H1 (cell line): ENCODE data around the gene GGN. TPM values are rescaled to one million over a fixed set of nuclear protein-coding genes. Genes with fewer than 3 reads are reported as not detected.
A peak's percentile ranks its signal among the peaks of the same experiment; 100 is the strongest.

Experiments
- CTCF ChIA-PET: fragments of 300-600 bp; sonication (Branson Sonifier 250); formaldehyde crosslinking; loops from one replicate; lab custom pipeline; 2021; ENCODE audit not compliant: partially characterized antibody; lab: Charles Lee
- POLR2A ChIA-PET: fragments of 300-600 bp; sonication (Branson Sonifier 250); formaldehyde crosslinking; loops from one replicate; lab custom pipeline; 2021; ENCODE audit warnings: inconsistent platforms; ENCODE audit not compliant: partially characterized antibody; lab: Charles Lee
- DNase-seq, 2 experiments: peaks; one replicate each; pipeline versions ENCODE4 v3.0.0 to v3.0.0-alpha.2; 2010 to 2022; ENCODE audit warnings: low spot score in 2 of 2, low read depth in 1 of 2, mixed read lengths in 1 of 2
- FAIRE-seq: peaks from 2 replicates; lab custom pipeline; 2011; peaks lifted over from hg19 to GRCh38; lab: Jason Lieb, UNC
- H2AFZ ChIP-seq: 2 replicates; pipeline ENCODE4 v1.8.1; 2012; ENCODE audit warnings: low read length, inconsistent platforms
- H2AK5ac ChIP-seq: 2 replicates; pipeline ENCODE4 v1.6.1; 2013; ENCODE audit warnings: low read depth, low read length
- H2BK120ac ChIP-seq: replicated peaks from 2 replicates; pipeline ENCODE3; 2013; ENCODE audit warnings: low read depth, low read length, inconsistent platforms
- H2BK12ac ChIP-seq: 2 replicates; pipeline ENCODE4 v1.6.1; 2013; ENCODE audit warnings: low read depth, low read length
- H2BK15ac ChIP-seq: 2 replicates; pipeline ENCODE4 v1.6.1; 2013; ENCODE audit warnings: low read length
- H2BK20ac ChIP-seq: 2 replicates; pipeline ENCODE4 v1.6.1; 2013; ENCODE audit warnings: low read length
- H2BK5ac ChIP-seq: 2 replicates; pipeline ENCODE4 v1.6.1; 2013; ENCODE audit warnings: low read depth, low read length
- H3K14ac ChIP-seq: 2 replicates; pipeline ENCODE4 v1.6.1; 2013; ENCODE audit warnings: inconsistent platforms; ENCODE audit not compliant: insufficient read length
- H3K18ac ChIP-seq: 2 replicates; pipeline ENCODE4 v1.6.1; 2013; ENCODE audit warnings: low read length; ENCODE audit errors: extremely low read depth
- H3K23ac ChIP-seq: 2 replicates; pipeline ENCODE4 v1.6.1; 2013; ENCODE audit warnings: inconsistent platforms; ENCODE audit not compliant: insufficient read length
- H3K23me2 ChIP-seq: 2 replicates; pipeline ENCODE4 v1.6.1; 2013; ENCODE audit warnings: low read depth, low read length
- H3K27ac ChIP-seq: 2 replicates; pipeline ENCODE4 v1.6.1; 2011; ENCODE audit warnings: low read depth, low read length, inconsistent platforms
- H3K27me3 ChIP-seq, 4 experiments: replicated peaks in 1 of 4; 1 replicate in 1 of 4; 2 replicates in 3 of 4; pipeline versions ENCODE4 v1.6.1 to v1.8.1; 2011 to 2013; ENCODE audit warnings: low read length in 3 of 4, mild to moderate bottlenecking in 3 of 4, inconsistent platforms in 2 of 4, mixed read lengths in 2 of 4, moderate library complexity in 1 of 4; ENCODE audit not compliant: control insufficient read depth in 3 of 4, insufficient read depth in 3 of 4; ENCODE audit errors: extremely low read depth in 1 of 4
- H3K36me3 ChIP-seq, 4 experiments: 2 replicates each; pipeline versions ENCODE4 v1.6.1 to v1.8.1; 2011 to 2013; ENCODE audit warnings: mild to moderate bottlenecking in 4 of 4, low read length in 3 of 4, moderate library complexity in 2 of 4, control low read depth in 1 of 4, inconsistent platforms in 1 of 4; ENCODE audit not compliant: insufficient read depth in 4 of 4, control insufficient read depth in 2 of 4
- H3K4ac ChIP-seq: replicated peaks from 2 replicates; pipeline ENCODE3; 2013; ENCODE audit warnings: low read length, low read depth, mixed read lengths, inconsistent platforms; ENCODE audit not compliant: insufficient read length
- H3K4me1 ChIP-seq, 4 experiments: replicated peaks in 1 of 4; 1 replicate in 1 of 4; 2 replicates in 3 of 4; pipeline versions ENCODE4 v1.6.1 to v1.8.1; 2011 to 2013; ENCODE audit warnings: low read length in 3 of 4, inconsistent platforms in 2 of 4, mixed read lengths in 1 of 4; ENCODE audit not compliant: insufficient read depth in 4 of 4, control insufficient read depth in 3 of 4
- H3K4me2 ChIP-seq, 2 experiments: 2 replicates each; pipeline versions ENCODE4 v1.6.1 to v1.8.1; 2011 to 2013; ENCODE audit warnings: low read depth in 2 of 2, low read length in 2 of 2, control low read depth in 1 of 2, inconsistent platforms in 1 of 2, mild to moderate bottlenecking in 1 of 2; ENCODE audit not compliant: insufficient read depth in 1 of 2
- H3K4me3 ChIP-seq, 4 experiments: fragments of 200-600, 300-600 bp in 1 of 4; sonication (generic), shearing (Covaris generic), sonication (Bioruptor Twin) in 1 of 4; 2 replicates each; pipeline versions ENCODE4 v1.5.1 to v1.8.1; 2011 to 2016; ENCODE audit warnings: low read length in 4 of 4, low read depth in 3 of 4, control low read depth in 2 of 4, inconsistent platforms in 2 of 4, mild to moderate bottlenecking in 2 of 4, mixed read lengths in 1 of 4, moderate library complexity in 1 of 4; ENCODE audit not compliant: insufficient read depth in 2 of 4; ENCODE audit errors: extremely low read depth in 1 of 4
- H3K56ac ChIP-seq: replicated peaks from 2 replicates; pipeline ENCODE3; 2013; ENCODE audit warnings: low read depth, mild to moderate bottlenecking, mixed read lengths, low read length, inconsistent platforms; ENCODE audit not compliant: insufficient read length
- H3K79me1 ChIP-seq: 2 replicates; pipeline ENCODE4 v1.6.1; 2013; ENCODE audit warnings: low read depth, low read length, control low read depth
- H3K79me2 ChIP-seq, 2 experiments: 2 replicates each; pipeline versions ENCODE4 v1.6.1 to v1.8.1; 2012 to 2013; ENCODE audit warnings: low read length in 2 of 2, mild to moderate bottlenecking in 2 of 2, inconsistent platforms in 1 of 2; ENCODE audit not compliant: insufficient read depth in 2 of 2, control insufficient read depth in 1 of 2
- H3K9ac ChIP-seq, 4 experiments: replicated peaks in 1 of 4; 1 replicate in 1 of 4; 2 replicates in 3 of 4; pipeline versions ENCODE4 v1.6.1 to v1.8.1; 2011 to 2013; ENCODE audit warnings: low read depth in 3 of 4, low read length in 3 of 4, control low read depth in 2 of 4, mild to moderate bottlenecking in 2 of 4, moderate library complexity in 2 of 4, inconsistent platforms in 1 of 4; ENCODE audit errors: extremely low read depth in 1 of 4
- H3K9me3 ChIP-seq, 2 experiments: 2 replicates each; pipeline versions ENCODE4 v1.6.1 to v1.8.1; 2012 to 2013; ENCODE audit warnings: mild to moderate bottlenecking in 2 of 2, moderate library complexity in 2 of 2, control low read depth in 1 of 2, inconsistent platforms in 1 of 2, low read depth in 1 of 2, low read length in 1 of 2, mixed read lengths in 1 of 2; ENCODE audit not compliant: insufficient read depth in 2 of 2
- H4K20me1 ChIP-seq, 2 experiments: replicated peaks in 1 of 2; 2 replicates each; pipeline versions ENCODE3 to v1.8.1; 2011 to 2013; ENCODE audit warnings: inconsistent platforms in 2 of 2, low read length in 2 of 2, mild to moderate bottlenecking in 1 of 2; ENCODE audit not compliant: insufficient read depth in 2 of 2, control insufficient read depth in 1 of 2
- H4K5ac ChIP-seq: 2 replicates; pipeline ENCODE4 v1.6.1; 2013; ENCODE audit warnings: low read length, low read depth, mixed read lengths, inconsistent platforms; ENCODE audit not compliant: insufficient read length
- H4K8ac ChIP-seq: 2 replicates; pipeline ENCODE4 v1.8.0; 2013; ENCODE audit warnings: mild to moderate bottlenecking, moderate library complexity, low read length, inconsistent platforms; ENCODE audit not compliant: insufficient read depth; ENCODE audit errors: extremely low read depth
- H4K91ac ChIP-seq: replicated peaks from 2 replicates; pipeline ENCODE3; 2013; ENCODE audit warnings: low read length, mixed read lengths, inconsistent platforms; ENCODE audit not compliant: insufficient read length
- GABPA ChIP-seq: IDR thresholded peaks from 2 replicates; pipeline ENCODE4 v1.6.1; 2011; ENCODE audit warnings: mild to moderate bottlenecking, low read length, moderate library complexity, borderline replicate concordance; ENCODE audit not compliant: insufficient read depth
- JUN ChIP-seq: IDR thresholded peaks from 2 replicates; pipeline ENCODE4 v1.6.1; 2011; ENCODE audit warnings: low read depth, mild to moderate bottlenecking, improper control_type of control experiment, low read length
- SAP30 ChIP-seq: fragments of 300-600 bp; sonication (generic); IDR thresholded peaks from 2 replicates; pipeline ENCODE4 v1.7.1; 2012; ENCODE audit warnings: low read length, moderate library complexity, mild to moderate bottlenecking, inconsistent platforms; ENCODE audit not compliant: insufficient read depth, insufficient replicate concordance
- SRF ChIP-seq: IDR thresholded peaks from 2 replicates; pipeline ENCODE4 v1.6.1; 2011; ENCODE audit warnings: mild to moderate bottlenecking, low read depth, low read length, moderate library complexity
- TAF7 ChIP-seq: optimal IDR thresholded peaks from 2 replicates; pipeline ENCODE3; 2011; ENCODE audit warnings: low read depth, mild to moderate bottlenecking, inconsistent platforms, low read length, moderate library complexity, borderline replicate concordance
- TCF12 ChIP-seq: IDR thresholded peaks from 2 replicates; pipeline ENCODE4 v1.6.1; 2011; ENCODE audit warnings: low read depth, mild to moderate bottlenecking, low read length
- TEAD4 ChIP-seq: IDR thresholded peaks from 2 replicates; pipeline ENCODE4 v1.6.1; 2012; ENCODE audit warnings: low read depth, low read length, inconsistent platforms, mixed read lengths
- USF2 ChIP-seq: IDR thresholded peaks from 2 replicates; pipeline ENCODE4 v1.6.1; 2011; ENCODE audit warnings: low read length, improper control_type of control experiment
- ZNF274 ChIP-seq: IDR thresholded peaks from 2 replicates; pipeline ENCODE4 v1.7.0; 2012; ENCODE audit warnings: low read length, borderline replicate concordance; ENCODE audit errors: extremely low read depth
- WGBS, 2 experiments: shearing (Covaris generic) in 1 of 2; methylation state at CpG; one replicate each; pipeline versions ENCODE4 v1.1.6 to v1.1.7; 2013 to 2015; ENCODE audit warnings: low lambda C conversion rate in 2 of 2, mixed read lengths in 2 of 2, inconsistent platforms in 1 of 2, low coverage in 1 of 2, missing lambda C conversion rate in 1 of 2; ENCODE audit not compliant: insufficient replicate concordance in 2 of 2, insufficient coverage in 1 of 2, insufficient read length in 1 of 2; ENCODE audit errors: extremely low coverage in 1 of 2, missing lambda C conversion rate in 1 of 2; 5-methylcytosine and 5-hydroxymethylcytosine counted together
- polyA plus RNA-seq, 7 experiments: library from polyadenylated mRNA; depleted of rRNA in 3 of 7; stranded (reverse) in 5 of 7; unstranded in 2 of 7; fragments of >200 nt in 5 of 7; fragments of 200-250 nt in 2 of 7; gene quantifications; 1 replicate in 5 of 7; 2 replicates in 1 of 7; 4 replicates in 1 of 7; pipeline versions ENCODE4 v1.2.1 to v1.2.3, GENCODE V29; 2011 to 2013; ENCODE audit warnings: missing spikeins in 2 of 7, mixed read lengths in 2 of 7
- total RNA-seq: library from RNA; stranded (reverse); fragmentation: NEBNext Ultra II Directional; extraction: Animal tissue kit (Norgen Biotek cat#: 25700); gene quantifications from 2 replicates; pipeline ENCODE4 v1.2.1, GENCODE V29; 2021

GGN gene
- total and polyA plus RNA-seq, 2 of the 8 experiments (the other 6 are each of a cell fraction or from before 2014, with no cell fraction given), result 0.47 to 1.2 TPM

GRCh38 chr19:38362076-38362945 is 25.5 kb downstream of the GGN start:
- FAIRE-seq (peak; percentile 39), DNase-seq (peak; percentile 71 to 99)
- no peak overlapping the region; the same call in 1 of the 2 replicates for H3K27ac ChIP-seq
- ChIA-PET POLR2A (interaction anchor here (0.7 to 2.8 kb wide), 8 partner anchors 10 to 58 kb away, joined by 3 to 9 read pairs (median 4); partner anchors contain the start of genes C19orf33 and PSMD8), CTCF (interaction anchor here (0.6 to 2.4 kb wide), 6 partner anchors 11 to 126 kb away, joined by 3 to 14 read pairs (median 4); partner anchors contain the start of gene C19orf33)
- no peak overlapping the region for H3K14ac ChIP-seq
- H4K91ac ChIP-seq, result no peak overlapping the region
- H2AK5ac ChIP-seq, result no peak overlapping the region
- H3K4me1 ChIP-seq, result peaks cover 0 to 5% (median 2%) of the 10 kb centered on the region in 4 experiments; a peak in 3 of 7 replicates
- H2BK5ac ChIP-seq, result peak overlapping the region; percentile 89
- peak overlapping the region; percentile 79 for H2BK120ac ChIP-seq
- WGBS, 2 experiments, result 4% methylated on average over 63 of the region's 68 CpGs; no CpG with 5 or more reads in 1 of the 2 experiments
- peak overlapping the region; percentile 95; the same call in 1 of the 2 replicates for H3K18ac ChIP-seq
- peaks cover 8% of the 10 kb centered on the region; the same call in 1 of the 2 replicates for H3K23me2 ChIP-seq
- H3K4ac ChIP-seq, result no peak overlapping the region
- peak overlapping the region in 3 of 4 experiments; percentile 26 to 42 (median 33); a peak in 3 of 7 replicates for H3K9ac ChIP-seq
- no peak overlapping the region for H2AFZ ChIP-seq
- peak overlapping the region; percentile 85 for H4K8ac ChIP-seq
- peaks cover 3 to 9% of the 10 kb centered on the region in 2 experiments; a peak in 2 of 4 replicates for H3K9me3 ChIP-seq
- peaks cover 0 to 2% of the 10 kb centered on the region in 2 experiments for H4K20me1 ChIP-seq
- H3K27me3 ChIP-seq, result peaks cover 4 to 25% (median 19%) of the 10 kb centered on the region in 4 experiments
- H2BK15ac ChIP-seq, result no peak overlapping the region
- peak overlapping the region; percentile 56 to 70 (median 60) for H3K4me3 ChIP-seq
- no peaks in the 10 kb centered on the region for H3K79me1 ChIP-seq
- H4K5ac ChIP-seq, result peak overlapping the region; percentile 92
- H2BK12ac ChIP-seq, result peak overlapping the region; percentile 29; the same call in 1 of the 2 replicates
- no peak overlapping the region for H2BK20ac ChIP-seq
- peak overlapping the region; percentile 46 for H3K56ac ChIP-seq
- H3K36me3 ChIP-seq, result no peaks in the 10 kb centered on the region
- H3K4me2 ChIP-seq, result peak overlapping the region; percentile 71 to 76
- H3K23ac ChIP-seq, result no peak overlapping the region
- H3K79me2 ChIP-seq, result no peaks in the 10 kb centered on the region
- TF ChIP-seq SAP30 (peak; percentile 58), GABPA (no peak), TAF7 (peak; percentile 63), ZNF274 (no peak), JUN (no peak), SRF (no peak), TEAD4 (no peak), TCF12 (no peak), USF2 (no peak)
